SU-DHL-6 (cell line): ENCODE results near the gene OR6J1.
"Not testable (repeated sequence)": the region's sequence is repeated elsewhere in the genome, so short reads cannot be mapped to it uniquely, and the experiment has no call there.

Source experiments
- CTCF ChIP-seq: fragments of 200-600 bp; sonication (generic); IDR thresholded peaks from one replicate; pipeline ENCODE4 v1.5.1; 2017; ENCODE audit warnings: antibody characterized with exemption, mild to moderate bottlenecking, low read length, moderate library complexity; ENCODE audit not compliant: insufficient read depth, poor library complexity, severe bottlenecking
- EZH2phosphoT487 ChIP-seq: fragments of 200-600 bp; sonication (generic), shearing (Covaris generic); conservative IDR thresholded peaks from 2 replicates; pipeline ENCODE4 v1.6.1; 2018; ENCODE audit warnings: mild to moderate bottlenecking, antibody characterized with exemption, low read length, moderate library complexity, mixed read lengths

DNA sequence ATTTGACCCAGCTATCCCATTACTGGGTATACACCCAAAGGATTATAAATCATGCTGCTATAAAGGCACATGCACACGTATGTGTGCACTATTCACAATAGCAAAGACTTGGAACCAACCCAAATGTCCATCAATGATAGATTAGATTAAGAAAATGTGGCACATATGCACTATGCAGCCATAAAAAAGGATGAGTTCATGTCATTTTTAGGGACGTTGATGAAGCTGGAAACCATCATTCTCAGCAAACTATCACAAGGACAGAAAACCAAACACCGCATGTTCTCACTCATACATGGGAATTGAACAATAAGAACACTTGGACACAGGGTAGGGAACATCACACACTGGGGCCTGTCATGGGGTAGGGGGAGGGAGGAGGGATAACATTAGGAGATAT is 39.3 kb upstream of the OR6J1 start:
- TF ChIP-seq CTCF, EZH2phosphoT487: not testable (repeated sequence)
